Omental fat pad (tissue), 4 donors: Measurements from ENCODE around the gene ZCCHC8. TPM values are rescaled to one million over a fixed set of nuclear protein-coding genes. Genes with fewer than 3 reads are reported as not detected.

ENCODE experiments used
- ATAC-seq: fragments of 150-250 bp; one replicate; pipeline ENCODE4 v1.9.1; 2016; ENCODE audit warnings: mild to moderate bottlenecking, moderate library complexity; ENCODE audit not compliant: low FRiP score
- DNase-seq: peaks from one replicate; pipeline ENCODE4 v3.0.0-alpha.2; 2019; ENCODE audit warnings: low spot score
- total RNA-seq, 4 donors: library from RNA; depleted of rRNA; stranded (reverse); fragments of >200 nt; gene quantifications; one replicate each; pipeline ENCODE4 v1.1.0, GENCODE V29; 2016
- TF ChIP-seq, protein P1 (sequence below), 3 donors: fragments of 450-650 bp; IDR thresholded peaks; one replicate each; pipeline ENCODE4 v1.5.1; 2016 to 2017; ENCODE audit warnings: antibody characterized with exemption in 3 of 3, mild to moderate bottlenecking in 3 of 3, moderate library complexity in 2 of 3

Gene ZCCHC8
- total RNA-seq, 4 donors from 2014 or later: 15.4 to 38.5 (median 22.9) TPM

DNA sequence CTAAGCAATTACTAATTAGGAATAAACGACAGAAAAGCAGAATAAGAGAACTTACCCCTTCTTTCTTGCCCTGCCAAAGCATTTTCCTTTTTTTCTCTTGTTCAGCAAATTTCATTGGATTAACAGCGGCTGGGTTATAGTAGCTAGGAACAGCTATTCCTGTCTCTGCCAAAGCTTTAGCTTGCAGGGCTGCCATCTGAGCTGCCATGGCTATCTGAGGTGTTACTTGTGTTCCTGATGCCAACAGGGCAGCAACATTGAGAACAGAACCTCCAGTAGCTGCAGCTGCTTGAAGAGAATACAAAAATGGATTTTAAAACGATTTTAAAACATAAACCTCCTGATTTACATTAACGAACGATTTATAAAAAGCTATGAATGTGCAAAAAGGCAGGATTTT, 7.4 kb upstream of the ZCCHC8 start:
- ATAC-seq (no peak), DNase-seq (no peak)
- TF ChIP-seq, protein P1, sequence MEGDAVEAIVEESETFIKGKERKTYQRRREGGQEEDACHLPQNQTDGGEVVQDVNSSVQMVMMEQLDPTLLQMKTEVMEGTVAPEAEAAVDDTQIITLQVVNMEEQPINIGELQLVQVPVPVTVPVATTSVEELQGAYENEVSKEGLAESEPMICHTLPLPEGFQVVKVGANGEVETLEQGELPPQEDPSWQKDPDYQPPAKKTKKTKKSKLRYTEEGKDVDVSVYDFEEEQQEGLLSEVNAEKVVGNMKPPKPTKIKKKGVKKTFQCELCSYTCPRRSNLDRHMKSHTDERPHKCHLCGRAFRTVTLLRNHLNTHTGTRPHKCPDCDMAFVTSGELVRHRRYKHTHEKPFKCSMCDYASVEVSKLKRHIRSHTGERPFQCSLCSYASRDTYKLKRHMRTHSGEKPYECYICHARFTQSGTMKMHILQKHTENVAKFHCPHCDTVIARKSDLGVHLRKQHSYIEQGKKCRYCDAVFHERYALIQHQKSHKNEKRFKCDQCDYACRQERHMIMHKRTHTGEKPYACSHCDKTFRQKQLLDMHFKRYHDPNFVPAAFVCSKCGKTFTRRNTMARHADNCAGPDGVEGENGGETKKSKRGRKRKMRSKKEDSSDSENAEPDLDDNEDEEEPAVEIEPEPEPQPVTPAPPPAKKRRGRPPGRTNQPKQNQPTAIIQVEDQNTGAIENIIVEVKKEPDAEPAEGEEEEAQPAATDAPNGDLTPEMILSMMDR (IDR thresholded peaks at IDR 0.05): no peak

DNA sequence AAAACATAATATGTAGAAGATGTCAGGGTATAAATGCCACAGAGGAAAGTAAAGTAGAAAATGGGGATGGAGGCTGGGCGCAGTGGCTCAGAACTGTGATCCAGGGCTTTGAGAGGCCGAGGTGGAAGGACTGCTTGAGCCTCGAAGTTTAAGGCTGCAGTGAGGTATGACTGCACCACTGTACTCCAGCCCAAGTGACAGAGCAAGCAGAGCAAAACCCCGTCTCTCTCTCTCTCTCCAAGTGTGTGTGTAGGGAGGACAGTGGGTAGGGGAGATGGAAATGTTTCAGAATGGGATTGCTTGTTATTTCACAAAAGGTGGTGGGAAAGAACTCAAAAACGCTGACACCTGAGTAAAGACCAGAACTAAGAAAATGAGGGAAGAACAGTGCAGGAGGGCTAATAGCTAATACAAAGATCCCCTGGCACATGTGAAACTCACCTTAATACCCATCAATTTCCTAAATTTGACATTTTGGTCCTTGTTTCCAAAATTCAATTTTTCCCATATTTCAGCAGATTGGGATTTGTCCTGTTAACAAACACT, 5.7 kb upstream of the ZCCHC8 start:
- ATAC-seq (no peak), DNase-seq (no peak)
- TF ChIP-seq, protein P1 (IDR thresholded peaks at IDR 0.05): no peak

DNA sequence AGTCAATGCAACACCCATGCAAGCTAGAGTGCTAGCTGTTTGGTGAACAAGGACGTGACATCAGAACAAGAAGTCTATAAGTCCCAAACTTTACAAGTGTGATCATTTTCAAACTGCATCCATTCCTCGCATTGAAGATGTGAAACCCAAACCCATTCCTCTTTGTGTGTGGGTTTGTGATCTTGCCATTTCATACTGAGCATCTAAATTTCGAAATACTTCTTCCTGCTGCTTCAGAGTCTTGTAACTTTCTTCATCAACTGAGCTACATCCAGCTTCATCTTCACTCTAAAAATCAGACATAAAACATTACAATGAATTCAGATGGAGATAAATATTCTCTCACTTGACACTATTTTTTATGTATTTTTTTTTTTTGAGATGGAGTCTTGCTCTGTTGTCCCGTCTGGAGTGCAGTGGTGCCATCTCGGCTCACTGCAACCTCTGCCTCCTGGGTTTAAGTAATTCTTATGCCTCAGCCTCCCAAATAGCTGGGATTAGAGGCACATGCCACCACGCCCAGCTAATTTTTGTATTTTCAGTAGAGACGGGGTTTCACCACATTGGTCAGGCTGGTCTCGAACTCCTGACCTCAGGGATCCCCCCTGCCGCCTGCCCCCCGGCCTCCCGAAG, 4.8 kb upstream of the ZCCHC8 start:
- TF ChIP-seq, protein P1 (IDR thresholded peaks at IDR 0.05): no peak
- no peak for DNase-seq
- ATAC-seq: no peak

DNA sequence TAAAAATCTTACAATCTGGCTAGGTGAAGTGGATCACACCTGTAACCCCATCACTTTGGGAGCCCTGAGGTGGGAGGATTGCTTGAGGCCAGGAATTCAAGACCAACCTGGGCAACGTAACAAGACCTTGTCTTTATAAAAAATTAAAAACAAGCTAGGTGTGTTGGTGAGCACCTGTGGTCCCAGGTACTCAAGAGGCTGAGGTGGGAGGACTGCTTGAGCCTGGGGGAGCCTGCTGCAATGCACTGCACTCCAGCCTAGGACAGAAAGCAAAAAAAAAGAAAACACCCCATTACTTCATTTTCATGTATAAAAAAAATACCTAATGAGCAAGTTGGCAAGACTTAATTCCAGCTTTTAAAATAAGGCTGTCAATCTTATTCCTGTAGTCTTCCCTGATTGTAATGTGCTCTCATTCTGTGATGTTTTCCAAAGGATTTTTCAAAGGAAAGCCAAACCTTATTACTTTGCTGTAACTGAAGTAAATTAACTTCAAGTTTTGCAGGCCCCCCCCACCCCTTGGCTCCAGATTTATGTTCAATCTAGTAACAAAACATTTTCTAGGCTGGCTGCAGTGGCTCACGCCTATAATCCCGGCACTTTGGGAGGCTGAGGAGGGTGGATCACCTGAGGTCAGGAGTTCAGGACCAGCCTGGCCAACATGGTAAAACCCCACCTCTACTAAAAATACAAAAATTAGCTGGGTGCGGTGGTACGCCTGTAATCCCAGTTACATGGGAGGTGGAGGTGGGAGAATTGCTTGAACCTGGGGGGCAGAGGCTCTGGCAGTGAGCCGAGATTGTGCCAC, 3.3 kb upstream of the ZCCHC8 start:
- TF ChIP-seq, protein P1 (IDR thresholded peaks at IDR 0.05): no peak
- DNase-seq (no peak), ATAC-seq (no peak)

DNA sequence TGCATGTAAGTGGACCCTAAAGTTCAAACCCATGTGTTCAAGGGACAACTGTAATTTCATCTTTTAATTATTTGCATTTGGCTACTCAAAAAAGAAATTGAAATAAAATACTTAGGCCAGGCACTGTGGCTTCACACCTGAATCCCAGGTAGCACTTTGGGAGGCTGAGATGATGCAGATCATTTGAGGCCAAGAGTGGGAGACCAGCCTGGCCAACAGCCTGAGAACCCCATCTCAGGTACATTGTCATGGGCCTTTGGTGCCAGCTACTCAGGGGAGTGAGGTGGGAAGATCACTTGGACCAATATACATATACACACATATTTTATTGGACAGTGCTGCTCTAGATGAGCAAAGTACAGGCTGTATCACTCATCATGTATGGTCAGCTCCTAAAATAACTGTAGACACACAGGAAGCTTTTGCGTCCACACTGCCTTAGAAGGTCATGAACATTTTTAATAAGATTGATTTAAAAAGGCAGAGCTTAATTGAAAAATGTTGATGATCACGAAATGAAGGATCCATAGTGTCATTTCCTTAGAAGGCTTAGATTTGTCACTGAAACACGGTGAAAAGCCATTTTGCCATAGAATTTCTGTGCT, 2.5 kb upstream of the ZCCHC8 start:
- no peak for ATAC-seq
- TF ChIP-seq, protein P1 (IDR thresholded peaks at IDR 0.05): no peak

DNA sequence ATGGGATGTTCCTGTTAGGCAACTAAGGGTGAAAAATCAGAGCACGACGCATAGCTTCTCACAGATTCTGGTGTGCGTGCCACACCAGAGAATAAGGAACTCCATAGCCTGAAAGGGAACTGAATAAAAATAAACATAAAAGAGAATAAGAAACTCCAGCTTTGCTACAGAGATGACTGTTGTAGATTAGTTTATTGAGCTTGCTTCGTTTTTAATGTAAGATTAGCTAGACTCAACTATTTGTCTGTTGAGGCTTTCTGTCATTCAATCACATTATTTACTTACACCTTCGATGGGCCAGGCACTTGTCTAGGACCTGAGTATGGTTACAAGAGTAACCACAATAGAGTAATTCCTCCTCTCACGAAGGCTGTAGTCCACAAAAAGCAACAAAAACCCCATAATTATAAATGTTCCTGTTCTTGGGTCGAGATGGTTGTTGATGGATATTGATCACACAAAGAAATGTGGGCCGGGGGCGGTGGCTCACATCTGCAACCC, 807 bp upstream of the ZCCHC8 start:
- DNase-seq (no peak), ATAC-seq (no peak)
- TF ChIP-seq, protein P1 (IDR thresholded peaks at IDR 0.05): no peak

More for the DNA sequence above, 2.5 kb upstream of the ZCCHC8 start:
- DNase-seq: no peak
